ENCODE data around the gene GJE1. TPM values are rescaled to one million over a fixed set of nuclear protein-coding genes. Genes with fewer than 3 reads are reported as not detected.
"Not testable (repeated sequence)": the region's sequence is repeated elsewhere in the genome, so short reads cannot be mapped to it uniquely, and the experiment has no call there.

GJE1 gene, protein sequence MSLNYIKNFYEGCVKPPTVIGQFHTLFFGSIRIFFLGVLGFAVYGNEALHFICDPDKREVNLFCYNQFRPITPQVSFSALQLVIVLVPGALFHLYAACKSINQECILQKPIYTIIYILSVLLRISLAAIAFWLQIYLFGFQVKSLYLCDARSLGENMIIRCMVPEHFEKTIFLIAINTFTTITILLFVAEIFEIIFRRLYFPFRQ
- total RNA-seq, result not detected

DNA sequence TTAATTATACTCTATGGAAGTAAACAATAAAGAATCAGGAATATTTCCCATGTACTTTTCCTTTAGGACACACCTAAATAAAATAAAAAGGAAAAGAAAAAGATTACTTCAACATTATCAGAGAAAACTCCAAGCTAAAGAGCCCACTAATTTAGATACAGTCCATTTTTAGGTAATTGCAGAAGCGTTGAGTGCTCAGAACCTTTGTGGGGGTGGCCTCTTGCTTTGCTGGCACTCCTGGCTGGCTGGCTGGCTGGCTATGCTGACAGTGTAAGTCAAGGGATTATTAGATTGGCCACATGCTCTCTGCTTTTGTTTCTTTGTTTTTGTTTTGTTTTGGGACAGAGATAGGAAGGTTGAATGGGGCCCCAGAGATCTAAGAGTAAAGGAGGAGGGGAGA is at the start of gene GJE1:
Gene GJE1 (plus strand): TSS at position 301 of the 400 bp plus-strand sequence. CDS start 234 bp downstream, outside the sequence.
- Mint-ChIP-seq H3K27ac (no peak within 1 kb of the TSS), H3K36me3 (no peaks in the 10 kb centered on the region), H3K9me3 (no peaks in the 10 kb centered on the region)
- ATAC-seq, result no peak
- DNase-seq (ENCODE audit: low spot score in 2 of 2), result no peak

DNA sequence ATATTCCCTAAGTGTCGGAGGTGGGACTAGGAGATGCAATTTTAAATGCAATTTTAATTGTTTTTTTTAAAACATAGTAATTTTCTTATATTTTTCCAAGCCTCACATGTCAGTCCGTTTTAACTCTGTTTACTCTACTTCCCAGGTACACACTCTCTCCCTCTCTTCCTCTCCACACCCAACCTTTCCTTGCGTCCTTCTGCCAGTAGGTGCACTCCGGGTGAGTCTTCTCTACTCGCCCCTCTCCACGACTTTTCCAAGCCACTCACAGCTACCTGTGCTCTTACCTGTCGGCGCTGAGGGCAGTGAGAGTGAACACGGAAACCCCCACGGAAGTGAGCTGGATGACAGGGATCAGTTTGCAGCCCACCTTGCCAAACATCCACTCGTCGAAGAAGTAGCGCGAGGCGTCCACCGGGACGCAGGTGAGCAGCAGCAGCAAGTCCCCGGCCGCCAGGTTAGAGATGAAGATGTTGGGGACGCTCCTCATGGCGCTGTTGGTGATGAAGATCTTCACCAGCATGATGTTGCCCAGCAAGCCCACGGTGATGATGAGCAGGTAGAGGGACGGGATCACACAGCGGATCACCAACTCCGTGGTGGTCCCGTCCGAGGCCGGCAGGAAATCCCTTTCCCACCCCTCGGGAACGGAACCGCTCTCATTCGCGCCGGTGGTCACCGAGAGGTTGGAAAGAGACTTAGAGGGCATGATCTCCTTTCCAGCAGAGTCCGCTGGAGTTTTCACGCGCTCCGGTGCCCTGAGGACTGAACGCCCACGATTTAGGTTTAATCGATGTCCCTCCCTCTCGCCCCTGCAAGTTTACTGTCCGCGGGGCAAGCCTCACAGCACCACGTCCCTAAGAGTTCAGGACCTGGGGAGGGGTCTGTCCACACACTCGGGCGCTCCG is 44.5 kb upstream of the GJE1 start:
- Mint-ChIP-seq H3K27ac (no peak overlapping the region), H3K36me3 (peaks cover 0 to 5% of the 10 kb centered on the region in 2 donors), H3K9me3 (no peaks in the 10 kb centered on the region)
- no peak for DNase-seq (ENCODE audit: low spot score in 2 of 2)
- no peak for ATAC-seq

DNA sequence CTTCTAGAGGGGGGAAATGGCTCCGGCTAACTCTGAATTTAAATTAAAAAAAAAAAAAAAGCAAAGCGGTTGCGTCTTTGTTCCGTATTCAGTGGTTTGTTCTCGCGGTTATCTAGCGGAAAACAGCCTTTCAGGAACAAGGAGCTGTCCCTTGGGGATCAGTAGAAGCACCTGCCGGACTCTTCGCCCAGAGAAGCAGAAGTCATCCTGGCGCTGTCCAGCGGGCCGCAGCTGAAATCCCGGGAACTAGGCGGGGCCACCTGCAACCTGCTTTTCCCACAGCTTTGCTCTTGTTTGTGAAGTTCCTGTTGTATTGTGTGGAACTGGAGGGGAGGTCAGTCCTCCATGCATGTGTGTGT is 43.9 kb upstream of the GJE1 start:
- H3K27ac Mint-ChIP-seq, result no peak overlapping the region
- H3K9me3 Mint-ChIP-seq, result no peaks in the 10 kb centered on the region
- peaks cover 0 to 5% of the 10 kb centered on the region in 2 donors for H3K36me3 Mint-ChIP-seq
- ATAC-seq, result no peak
- no peak for DNase-seq (ENCODE audit: low spot score in 2 of 2)

DNA sequence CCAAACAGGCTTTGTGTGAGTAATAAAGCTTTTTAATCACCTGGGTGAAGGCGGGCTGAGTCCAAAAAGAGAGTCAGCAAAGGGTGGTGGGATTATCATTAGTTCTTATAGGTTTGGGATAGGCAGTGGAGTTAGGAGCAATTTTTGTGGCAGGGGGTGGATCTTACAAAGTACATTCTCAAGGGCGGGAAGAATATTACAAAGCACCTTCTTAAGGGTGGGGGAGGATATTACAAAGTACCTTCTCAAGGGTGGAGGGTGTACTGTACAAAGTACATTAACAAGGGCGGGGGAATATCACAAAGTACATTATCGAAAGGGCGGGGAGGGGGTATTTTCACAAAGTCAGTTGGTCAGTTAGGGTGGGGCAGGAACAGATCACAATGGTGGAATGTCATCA is 27.9 kb upstream of the GJE1 start:
- DNase-seq (ENCODE audit: low spot score in 2 of 2); ATAC-seq; H3K27ac Mint-ChIP-seq; H3K9me3 Mint-ChIP-seq; H3K36me3 Mint-ChIP-seq: not testable (repeated sequence)

DNA sequence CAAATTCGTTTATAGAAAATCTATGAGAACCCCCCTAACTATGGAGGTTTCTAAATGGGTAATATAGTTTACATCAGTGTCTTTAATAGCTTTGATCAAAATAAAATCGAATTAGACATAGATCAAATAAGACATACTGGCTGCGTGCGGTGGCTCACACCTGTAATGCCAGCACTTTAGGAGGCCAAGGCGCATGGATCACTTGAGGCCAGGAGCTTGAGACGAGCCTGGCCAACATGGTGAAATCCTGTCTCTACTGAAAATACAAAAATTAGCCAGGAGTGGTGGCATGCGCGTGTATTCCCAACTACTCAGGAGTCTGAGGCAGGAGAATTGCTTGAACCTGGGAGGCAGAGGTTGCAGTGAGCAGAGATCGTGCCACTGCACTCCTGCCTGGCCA is 21.9 kb upstream of the GJE1 start:
- H3K36me3 Mint-ChIP-seq; DNase-seq (ENCODE audit: low spot score in 2 of 2); ATAC-seq; H3K9me3 Mint-ChIP-seq; H3K27ac Mint-ChIP-seq: not testable (repeated sequence)

DNA sequence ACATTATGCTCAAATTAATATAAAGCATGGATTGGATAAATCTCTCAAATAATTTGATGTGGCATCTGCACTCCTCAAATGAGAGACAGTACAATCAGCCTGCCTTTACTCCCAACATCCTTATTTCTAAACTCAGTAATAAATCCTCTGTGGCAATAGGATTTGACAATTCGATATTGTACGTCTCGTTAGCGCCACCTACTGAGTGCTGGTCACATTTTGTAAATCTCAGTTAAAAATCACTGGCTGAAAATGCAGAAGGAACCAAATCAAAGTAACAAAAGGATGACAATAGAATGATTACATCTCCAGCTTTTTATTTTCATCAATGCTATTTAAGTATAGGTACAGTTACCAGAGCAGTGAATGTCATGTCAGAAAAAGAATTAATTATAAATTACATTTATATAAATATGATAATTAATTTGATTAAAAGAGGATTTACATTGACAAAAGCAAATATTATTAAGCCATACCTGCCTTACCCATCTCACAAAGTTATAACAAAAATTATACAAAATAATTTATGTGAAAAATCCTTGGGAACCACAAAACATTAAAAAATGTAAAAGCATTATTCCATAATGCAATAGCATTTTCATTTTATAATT is 20.2 kb upstream of the GJE1 start:
- no peak overlapping the region for H3K27ac Mint-ChIP-seq
- H3K36me3 Mint-ChIP-seq, result no peaks in the 10 kb centered on the region
- DNase-seq (ENCODE audit: low spot score in 2 of 2), result peak in 1 of 2 donors; percentile 77
- no peaks in the 10 kb centered on the region for H3K9me3 Mint-ChIP-seq
- no peak for ATAC-seq

DNA sequence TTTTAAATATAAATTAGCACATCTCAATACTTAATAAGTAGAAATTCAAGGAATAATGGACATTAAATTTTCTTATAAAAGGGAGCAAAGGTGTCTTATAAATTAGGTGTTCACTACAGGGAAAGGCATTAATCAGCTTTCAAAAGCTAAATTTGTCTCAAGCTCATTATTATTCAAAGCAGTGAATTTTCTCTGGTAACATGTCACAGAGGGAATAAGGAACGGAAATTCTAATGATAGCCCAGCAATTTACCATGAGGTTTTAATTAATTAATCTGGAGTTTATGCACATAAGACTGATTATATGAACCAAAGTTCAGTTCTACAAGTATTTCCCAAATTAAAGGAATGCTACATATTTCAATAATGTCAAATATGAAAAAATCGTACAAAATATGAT is 15.4 kb upstream of the GJE1 start:
- no peaks in the 10 kb centered on the region for H3K36me3 Mint-ChIP-seq
- H3K9me3 Mint-ChIP-seq, result no peaks in the 10 kb centered on the region
- no peak overlapping the region for H3K27ac Mint-ChIP-seq
- DNase-seq (ENCODE audit: low spot score in 2 of 2) (no peak), ATAC-seq (no peak)

DNA sequence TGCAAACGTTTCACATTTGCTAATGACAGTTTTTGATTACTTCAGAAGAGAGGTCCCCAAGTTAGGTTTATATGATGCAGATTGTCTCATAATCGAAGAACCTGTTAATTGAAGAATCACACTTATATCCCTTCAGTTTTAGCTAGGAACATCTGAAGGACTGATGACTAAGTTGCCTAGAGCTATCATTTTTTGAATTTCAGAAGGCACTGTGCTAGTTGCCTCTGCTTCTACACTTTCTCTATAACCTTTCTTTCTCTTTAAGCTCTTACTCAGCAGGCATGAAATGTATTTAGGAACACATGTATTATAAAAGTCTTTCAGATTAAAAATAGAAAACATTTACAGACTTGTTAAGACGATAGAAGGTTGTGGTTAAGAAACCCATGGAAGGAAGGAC is 14.4 kb upstream of the GJE1 start:
- H3K27ac Mint-ChIP-seq, result no peak overlapping the region
- H3K9me3 Mint-ChIP-seq, result no peaks in the 10 kb centered on the region
- no peak for DNase-seq (ENCODE audit: low spot score in 2 of 2)

DNA sequence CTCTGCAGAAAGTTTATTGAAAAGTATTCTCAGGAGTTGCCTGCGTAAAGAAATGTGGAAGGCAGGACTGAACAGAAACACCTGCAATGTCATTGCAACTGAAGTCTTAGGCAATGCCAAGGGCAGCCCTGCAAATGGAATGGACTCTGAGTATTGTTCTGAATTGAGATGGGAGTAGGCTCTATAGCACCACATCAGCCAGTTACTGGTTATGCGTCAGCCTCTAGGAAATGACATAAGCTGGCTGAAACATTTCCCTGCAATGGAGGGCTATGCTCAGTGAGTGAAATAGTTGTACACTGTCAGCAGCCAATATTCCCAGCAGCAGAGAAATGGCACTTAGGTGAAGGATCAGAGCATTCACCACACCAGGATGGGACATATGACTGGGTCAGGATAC is 13.8 kb upstream of the GJE1 start:
- Mint-ChIP-seq H3K36me3 (no peaks in the 10 kb centered on the region), H3K27ac (no peak overlapping the region)

More for the DNA sequence above, 14.4 kb upstream of the GJE1 start:
- ATAC-seq, result no peak
- no peaks in the 10 kb centered on the region for H3K36me3 Mint-ChIP-seq

DNA sequence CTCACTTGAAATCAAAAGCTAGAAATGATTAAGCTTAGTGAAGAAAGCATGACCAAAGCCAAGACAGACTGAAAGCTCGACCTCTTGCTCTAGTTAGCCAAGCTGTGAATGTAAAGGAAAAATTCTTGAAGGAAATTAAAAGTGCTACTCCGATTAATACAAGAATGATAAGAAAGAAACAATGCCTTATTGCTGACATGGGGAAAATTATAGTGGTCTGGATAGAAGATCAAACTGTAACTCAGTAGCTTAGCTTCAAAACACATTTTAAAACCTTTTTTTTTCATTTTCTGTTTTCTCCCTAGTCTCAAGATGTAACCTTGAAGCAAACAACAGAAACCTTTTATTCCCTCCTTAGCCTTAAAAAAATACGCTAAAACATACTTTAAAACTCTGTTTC is 11.4 kb upstream of the GJE1 start:
- ATAC-seq (no peak), DNase-seq (ENCODE audit: low spot score in 2 of 2) (no peak)
- H3K27ac Mint-ChIP-seq, result no peak overlapping the region
- no peaks in the 10 kb centered on the region for H3K36me3 Mint-ChIP-seq
- no peaks in the 10 kb centered on the region for H3K9me3 Mint-ChIP-seq

More for the DNA sequence above, 13.8 kb upstream of the GJE1 start:
- no peaks in the 10 kb centered on the region for H3K9me3 Mint-ChIP-seq
- ATAC-seq, result no peak
- no peak for DNase-seq (ENCODE audit: low spot score in 2 of 2)

DNA sequence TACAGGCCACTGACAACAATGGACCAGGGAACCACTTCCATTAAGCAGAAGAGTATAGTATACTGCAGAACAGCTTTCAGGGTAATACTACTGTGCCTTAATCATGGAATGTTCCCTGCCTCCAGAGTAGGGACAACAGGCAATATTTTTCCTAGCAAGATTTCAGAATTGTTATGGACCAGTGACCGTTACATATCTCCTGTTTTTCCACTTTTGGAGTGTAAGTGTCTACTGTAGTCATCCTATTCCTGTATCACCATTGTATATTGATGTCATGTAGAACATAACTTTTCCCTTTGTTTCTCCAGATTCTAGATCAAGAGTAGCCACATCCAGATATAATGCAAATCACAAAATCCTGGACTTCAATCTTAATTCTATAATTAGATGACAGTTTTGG is 1.9 kb upstream of the GJE1 start:
- Mint-ChIP-seq H3K36me3 (no peaks in the 10 kb centered on the region), H3K9me3 (no peaks in the 10 kb centered on the region), H3K27ac (no peak overlapping the region)
- ATAC-seq (no peak), DNase-seq (ENCODE audit: low spot score in 2 of 2) (no peak)

DNA sequence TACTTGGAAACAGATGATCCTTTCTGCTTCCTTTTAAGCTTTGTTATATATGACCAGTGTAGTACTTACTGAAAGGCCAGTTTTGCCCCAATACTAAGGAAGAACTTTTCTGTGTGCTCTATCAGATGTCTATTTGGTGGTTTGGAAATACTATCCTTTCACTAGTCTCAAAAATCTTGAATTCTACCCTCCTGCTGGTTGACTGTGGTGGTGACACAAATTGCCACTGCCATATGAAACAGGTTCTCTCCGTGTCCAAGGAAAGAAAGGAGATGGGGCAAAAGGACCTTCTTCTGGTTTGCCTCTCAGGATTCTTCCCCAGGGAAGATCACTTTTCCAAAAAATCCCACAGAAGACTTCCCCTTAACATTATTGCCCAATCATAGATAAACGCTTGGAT is 6.2 kb downstream of the GJE1 start:
- no peak for DNase-seq (ENCODE audit: low spot score in 2 of 2)
- H3K27ac Mint-ChIP-seq, result no peak overlapping the region
- no peak for ATAC-seq
- no peaks in the 10 kb centered on the region for H3K9me3 Mint-ChIP-seq
- H3K36me3 Mint-ChIP-seq, result no peaks in the 10 kb centered on the region

DNA sequence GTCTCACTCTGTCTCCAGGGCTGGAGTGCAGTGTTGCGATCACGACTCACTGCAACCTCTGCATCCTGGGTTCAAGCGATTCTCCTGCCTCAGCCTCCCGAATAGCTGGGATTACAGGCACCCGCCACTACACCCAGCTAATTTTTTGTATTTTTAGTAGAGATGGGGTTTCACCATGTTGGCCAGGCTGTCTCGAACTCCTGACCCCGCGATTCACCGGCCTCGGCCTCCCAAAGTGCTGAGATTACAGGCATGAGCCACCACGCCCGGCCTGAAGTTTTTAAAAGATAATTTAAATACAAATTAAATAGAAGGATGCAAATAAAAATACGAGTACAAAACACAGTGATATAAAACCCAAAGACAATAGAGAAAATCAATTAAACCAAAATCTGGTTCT is 8.8 kb downstream of the GJE1 start:
- not testable (repeated sequence) for ATAC-seq; H3K36me3 Mint-ChIP-seq; H3K27ac Mint-ChIP-seq; DNase-seq (ENCODE audit: low spot score in 2 of 2); H3K9me3 Mint-ChIP-seq

DNA sequence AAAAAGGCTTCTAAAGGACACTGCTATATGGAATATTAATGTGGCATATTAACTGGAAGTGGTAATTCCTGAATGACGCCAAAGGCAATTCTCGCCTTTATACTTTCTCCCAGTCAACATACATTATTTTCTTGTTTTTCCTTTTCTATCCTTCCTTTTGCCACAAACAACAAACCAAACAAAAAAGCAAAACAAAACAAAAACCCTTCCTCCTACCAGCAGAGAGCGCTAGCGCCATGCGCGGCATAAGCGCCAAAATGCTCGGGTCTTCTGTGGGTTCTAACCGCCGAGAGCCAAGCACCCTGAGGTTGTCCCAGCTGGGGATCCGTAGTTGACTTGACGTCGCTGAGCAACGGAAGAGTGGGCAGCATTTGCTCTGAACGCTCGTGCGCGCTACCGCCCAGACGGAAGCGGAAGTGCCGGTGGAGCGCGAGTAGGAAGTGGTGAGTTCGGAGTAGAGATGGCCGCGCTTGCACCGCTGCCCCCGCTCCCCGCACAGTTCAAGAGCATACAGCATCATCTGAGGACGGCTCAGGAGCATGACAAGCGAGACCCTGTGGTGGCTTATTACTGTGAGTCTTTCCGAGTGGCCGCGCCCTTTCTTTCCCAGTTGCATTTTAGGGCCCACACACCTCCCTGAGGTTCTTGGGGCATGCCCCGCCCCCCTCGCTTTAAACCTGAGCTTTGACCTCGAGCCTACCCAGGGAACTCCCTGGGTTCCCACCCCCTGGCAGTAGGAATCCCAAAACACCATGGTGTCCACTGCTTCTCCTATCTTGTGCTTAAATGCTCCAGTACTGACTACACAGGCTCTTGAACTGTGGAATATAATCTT is 14.3 kb downstream of the GJE1 start, which contains the start of the genes NMBR and VTA1:
Gene NMBR (minus strand): TSS at position 295 of the 835 bp plus-strand sequence. CDS start 58,464 bp downstream, outside the sequence.
Gene VTA1 (plus strand): TSS at position 436 of the 835 bp plus-strand sequence. CDS start 25 bp downstream, at position 461.
- no peaks in the 10 kb centered on the region for H3K9me3 Mint-ChIP-seq
- peak within 1 kb of the TSS; percentile 82 to 89 for H3K27ac Mint-ChIP-seq
- ATAC-seq (peak; percentile 99), DNase-seq (ENCODE audit: low spot score in 2 of 2) (peak; percentile 88 to 97)
- H3K36me3 Mint-ChIP-seq, result peaks cover 22 to 26% of the 10 kb centered on the region in 2 donors

DNA sequence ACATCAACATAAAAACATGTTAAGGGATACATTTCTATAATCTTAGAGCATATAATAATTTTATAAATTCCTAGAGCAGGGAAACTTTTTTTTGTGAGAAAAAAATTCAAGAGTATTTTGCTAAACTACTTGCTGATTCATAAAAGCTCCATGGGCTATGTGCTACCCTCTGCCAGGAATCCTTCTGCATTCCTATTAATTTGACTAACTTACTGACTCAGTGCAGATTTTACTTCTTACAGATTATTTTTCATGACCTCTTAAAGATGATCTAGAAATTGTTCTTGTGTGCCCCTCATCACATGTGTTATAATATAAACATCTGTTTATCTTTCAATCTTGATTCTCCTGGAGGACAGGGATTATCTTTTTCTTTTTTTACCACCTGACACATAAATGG is 20.0 kb downstream of the GJE1 start:
- H3K36me3 Mint-ChIP-seq, result peaks cover 9 to 18% of the 10 kb centered on the region in 2 donors
- no peak overlapping the region for H3K27ac Mint-ChIP-seq
- no peaks in the 10 kb centered on the region for H3K9me3 Mint-ChIP-seq
- no peak for ATAC-seq
- no peak for DNase-seq (ENCODE audit: low spot score in 2 of 2)

DNA sequence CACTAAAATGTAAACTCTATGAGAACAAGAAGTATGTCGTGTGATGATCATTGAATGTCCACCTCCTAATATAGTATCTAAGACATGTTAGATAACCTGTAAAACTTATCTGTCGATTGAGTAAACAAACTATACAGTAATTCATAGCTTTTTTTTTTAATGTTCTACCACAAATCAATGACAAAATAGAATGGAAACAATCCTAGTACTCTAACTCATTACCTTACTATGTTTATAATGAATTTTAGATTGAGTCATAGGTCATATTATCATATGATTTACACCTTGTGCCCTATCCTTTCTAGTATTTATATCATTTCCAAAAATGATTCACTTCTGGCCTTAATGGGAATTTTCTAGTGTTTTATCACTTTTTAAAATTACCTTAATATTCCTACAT is 20.5 kb downstream of the GJE1 start:
- Mint-ChIP-seq H3K9me3 (no peaks in the 10 kb centered on the region), H3K36me3 (peaks cover 7 to 16% of the 10 kb centered on the region in 2 donors), H3K27ac (peak overlapping the region in 1 of 2 donors; percentile 40)
- DNase-seq (ENCODE audit: low spot score in 2 of 2) (no peak), ATAC-seq (peak; percentile 44 to 69)
